OCI-LY1 (cell line): ENCODE measurements around the gene IGSF1.

ENCODE experiments used
- H2AFZ ChIP-seq: fragments of 200-600 bp; sonication (generic), shearing (Covaris generic); 2 replicates; pipeline ENCODE4 v1.6.0; 2014; ENCODE audit warnings: antibody characterized with exemption, mild to moderate bottlenecking, low read length
- H3F3A ChIP-seq: fragments of 200-600 bp; sonication (generic), shearing (Covaris generic); 2 replicates; pipeline ENCODE4 v1.6.0; 2014; ENCODE audit warnings: mild to moderate bottlenecking, antibody characterized with exemption, low read length, moderate library complexity; ENCODE audit not compliant: insufficient read depth
- H3K27ac ChIP-seq: fragments of 200-600 bp; sonication (generic); 2 replicates; pipeline ENCODE4 v1.5.1; 2014; ENCODE audit warnings: low read length, mixed run types, mild to moderate bottlenecking, low read depth; ENCODE audit not compliant: poor library complexity, severe bottlenecking
- H3K27me3 ChIP-seq: fragments of 200-600 bp; sonication (generic); 2 replicates; pipeline ENCODE4 v1.6.0; 2014; ENCODE audit warnings: antibody characterized with exemption, mild to moderate bottlenecking, low read length, moderate library complexity; ENCODE audit not compliant: insufficient read depth
- H3K36me3 ChIP-seq: fragments of 200-600 bp; sonication (generic); 2 replicates; pipeline ENCODE4 v1.6.1; 2014; ENCODE audit warnings: mild to moderate bottlenecking, antibody characterized with exemption, low read length, moderate library complexity, mixed read lengths; ENCODE audit not compliant: insufficient read depth
- H3K4me1 ChIP-seq: fragments of 200-600 bp; sonication (generic); 2 replicates; pipeline ENCODE4 v1.5.1; 2014; ENCODE audit warnings: mild to moderate bottlenecking, low read length, moderate library complexity; ENCODE audit not compliant: insufficient read depth, severe bottlenecking
- H3K4me2 ChIP-seq: fragments of 200-600 bp; sonication (generic), shearing (Covaris generic); 2 replicates; pipeline ENCODE4 v1.6.1; 2014; ENCODE audit warnings: low read length
- H3K4me3 ChIP-seq: fragments of 200-600 bp; sonication (generic); 2 replicates; pipeline ENCODE4 v1.5.1; 2014; ENCODE audit warnings: low read length, low read depth, mild to moderate bottlenecking, mixed read lengths; ENCODE audit not compliant: poor library complexity, severe bottlenecking
- H3K79me2 ChIP-seq: fragments of 200-600 bp; shearing (Covaris generic); 2 replicates; pipeline ENCODE4 v1.6.1; 2016; ENCODE audit warnings: mixed run types, low read length, mixed read lengths; ENCODE audit not compliant: insufficient read depth
- H3K9ac ChIP-seq: fragments of 200-600 bp; sonication (generic), shearing (Covaris generic); 2 replicates; pipeline ENCODE4 v1.6.1; 2014; ENCODE audit warnings: mild to moderate bottlenecking, low read length, mixed read lengths
- H3K9me2 ChIP-seq: fragments of 200-600 bp; sonication (generic), shearing (Covaris generic); 2 replicates; pipeline ENCODE4 v1.6.1; 2014; ENCODE audit warnings: low read depth, mild to moderate bottlenecking, low read length, mixed read lengths
- H3K9me3 ChIP-seq: fragments of 200-600 bp; shearing (Covaris generic); 2 replicates; pipeline ENCODE4 v1.6.1; 2014; ENCODE audit warnings: low read length, mixed read lengths
- H4K20me1 ChIP-seq: fragments of 200-600 bp; sonication (generic), shearing (Covaris generic); 2 replicates; pipeline ENCODE4 v1.6.0; 2016; ENCODE audit warnings: mild to moderate bottlenecking, low read length; ENCODE audit not compliant: insufficient read depth
- CTCF ChIP-seq: fragments of 200-600 bp; sonication (generic), shearing (Covaris generic); IDR thresholded peaks from 2 replicates; pipeline ENCODE4 v1.5.1; 2017; ENCODE audit warnings: mild to moderate bottlenecking, antibody characterized with exemption, low read length, moderate library complexity, mixed read lengths
- EZH2 ChIP-seq: fragments of 200-600 bp; sonication (generic), shearing (Covaris generic); IDR thresholded peaks from 2 replicates; pipeline ENCODE4 v1.8.0; 2017; ENCODE audit warnings: borderline replicate concordance, mixed run types, mild to moderate bottlenecking, antibody characterized with exemption, low read length, moderate library complexity, mixed read lengths

IGSF1 gene

DNA sequence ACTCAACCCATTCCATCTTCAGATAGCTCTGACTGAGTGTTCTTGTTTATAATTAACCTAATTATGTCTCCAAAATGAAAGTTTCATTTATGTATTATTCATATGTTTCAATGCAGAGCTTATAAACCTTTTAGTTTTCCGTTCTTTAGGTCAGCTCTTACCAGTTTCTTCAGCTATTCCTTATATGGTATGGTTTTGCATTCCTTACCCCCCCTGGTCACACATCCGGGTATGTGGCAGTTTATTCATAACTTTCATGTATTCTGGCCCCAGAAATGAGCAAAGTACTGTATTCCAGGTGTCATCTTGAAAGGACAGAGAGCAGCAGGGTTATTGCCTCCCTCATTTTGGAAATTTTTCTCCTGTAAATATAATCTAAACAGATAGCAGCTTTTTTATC lies 16.8 kb upstream of the IGSF1 start:
- H3K9me3 ChIP-seq = no peaks in the 10 kb centered on the region
- no peaks in the 10 kb centered on the region for H3K9me2 ChIP-seq
- no peaks in the 10 kb centered on the region for H3F3A ChIP-seq
- no peaks in the 10 kb centered on the region for H3K4me1 ChIP-seq
- no peaks in the 10 kb centered on the region for H4K20me1 ChIP-seq
- no peak for TF ChIP-seq EZH2
- no peak for TF ChIP-seq CTCF
- H3K4me3 ChIP-seq = no peak overlapping the region
- H3K4me2 ChIP-seq = no peak overlapping the region
- H3K9ac ChIP-seq = no peak overlapping the region
- H2AFZ ChIP-seq = no peak overlapping the region
- no peak overlapping the region for H3K27ac ChIP-seq
- H3K79me2 ChIP-seq = no peaks in the 10 kb centered on the region
- no peaks in the 10 kb centered on the region for H3K36me3 ChIP-seq
- H3K27me3 ChIP-seq = no peaks in the 10 kb centered on the region

DNA sequence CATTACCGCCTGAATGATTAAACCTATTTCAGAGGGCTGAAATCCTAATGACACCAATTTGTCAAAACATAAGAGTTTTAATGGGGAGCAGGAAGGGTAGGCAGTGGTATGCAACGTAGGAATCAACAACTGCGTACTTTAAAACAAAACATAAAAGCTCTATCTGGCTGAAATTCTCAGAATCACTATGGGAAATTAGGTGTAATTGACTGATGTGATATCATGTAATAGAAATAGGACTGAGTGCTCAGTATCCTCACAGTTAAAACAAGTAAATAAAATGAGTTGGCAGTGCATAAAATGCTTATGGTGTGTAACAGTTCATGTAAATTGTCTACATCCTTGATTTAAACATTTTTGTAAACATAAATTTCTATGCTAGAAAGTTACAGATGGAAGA lies 13.6 kb upstream of the IGSF1 start:
- Histone ChIP-seq H3F3A (no peaks in the 10 kb centered on the region), H3K4me1 (no peaks in the 10 kb centered on the region), H3K4me3 (no peak overlapping the region), H3K9me2 (no peaks in the 10 kb centered on the region), H3K79me2 (no peaks in the 10 kb centered on the region), H3K27ac (no peak overlapping the region), H2AFZ (no peak overlapping the region), H3K4me2 (no peak overlapping the region), H3K36me3 (no peaks in the 10 kb centered on the region), H3K9ac (no peak overlapping the region), H3K9me3 (no peaks in the 10 kb centered on the region), H4K20me1 (no peaks in the 10 kb centered on the region), H3K27me3 (no peaks in the 10 kb centered on the region)
- no peak for TF ChIP-seq EZH2
- TF ChIP-seq CTCF = no peak

- TF ChIP-seq CTCF (no peak), EZH2 (no peak)
- no peak overlapping the region for H3K4me2 ChIP-seq
- no peaks in the 10 kb centered on the region for H3K36me3 ChIP-seq
- no peaks in the 10 kb centered on the region for H4K20me1 ChIP-seq
- no peaks in the 10 kb centered on the region for H3K4me1 ChIP-seq
- no peaks in the 10 kb centered on the region for H3K9me3 ChIP-seq
- H3K79me2 ChIP-seq = no peaks in the 10 kb centered on the region
- no peak overlapping the region for H3K9ac ChIP-seq
- H3K4me3 ChIP-seq = no peak overlapping the region
- H3K9me2 ChIP-seq = no peaks in the 10 kb centered on the region
- H3K27me3 ChIP-seq = no peaks in the 10 kb centered on the region
- no peaks in the 10 kb centered on the region for H3F3A ChIP-seq
- no peak overlapping the region for H2AFZ ChIP-seq
- no peak overlapping the region for H3K27ac ChIP-seq
Measured at GRCh38 chrX:131301155-131301554, 12.0 kb upstream of the IGSF1 start.
